Measurements from ENCODE around the gene NOG. TPM values are rescaled to one million over a fixed set of nuclear protein-coding genes. Genes with fewer than 3 reads are reported as not detected.
A peak's percentile ranks its signal among the peaks of the same experiment; 100 is the strongest.

NOG gene
- total RNA-seq, 2 donors from 2014 or later, result 1.3 to 6.3 TPM

GRCh38 chr17:56593086-56593645, 333 bp upstream of the NOG start:
- DNase-seq (ENCODE audit: low spot score), result peak; percentile 29
- no peaks in the 10 kb centered on the region for H3K27me3 ChIP-seq (replicated peaks; ENCODE audit: insufficient read depth)
- WGBS, result 1% methylated on average over 41 of the region's 46 CpGs
- H3K9me3 ChIP-seq, result no peaks in the 10 kb centered on the region
- peaks cover 5% of the 10 kb centered on the region for H3K4me1 ChIP-seq (replicated peaks)
- TF ChIP-seq POLR2AphosphoS5 (IDR thresholded peaks at IDR 0.05) (no peak), CTCF (IDR thresholded peaks at IDR 0.05) (no peak), POLR2A (IDR thresholded peaks at IDR 0.05) (no peak)
- H3K27ac ChIP-seq, result peak overlapping the region; percentile 66
- H3K36me3 ChIP-seq, result no peaks in the 10 kb centered on the region
- intact Hi-C loops (cut with DNase I), result loop anchor here (10.0 kb wide), 1 partner anchor 82 kb away; no protein-coding TSS in a partner anchor
- peak overlapping the region; percentile 39 to 42 for H3K4me3 ChIP-seq

- peaks cover 5% of the 10 kb centered on the region for H3K4me1 ChIP-seq (replicated peaks)
- peak overlapping the region; percentile 66 for H3K27ac ChIP-seq
Observed at GRCh38 chr17:56594320-56595107, 1.0 kb downstream of the NOG start.

GRCh38 chr17:56595108-56595418, 1.6 kb downstream of the NOG start:
- DNase-seq (ENCODE audit: low spot score), result no peak
- Histone ChIP-seq H3K27ac (no peak overlapping the region), H3K4me1 (replicated peaks) (peaks cover 5% of the 10 kb centered on the region), H3K9me3 (no peaks in the 10 kb centered on the region), H3K36me3 (no peaks in the 10 kb centered on the region), H3K4me3 (no peak overlapping the region), H3K27me3 (replicated peaks; ENCODE audit: insufficient read depth) (no peaks in the 10 kb centered on the region)
- TF ChIP-seq CTCF (IDR thresholded peaks at IDR 0.05) (no peak), POLR2AphosphoS5 (IDR thresholded peaks at IDR 0.05) (no peak), POLR2A (IDR thresholded peaks at IDR 0.05) (no peak)
- 5% methylated on average over 7 of the region's 7 CpGs for WGBS
- intact Hi-C loops (cut with DNase I), result loop anchor here (10.0 kb wide), 1 partner anchor 80 kb away; no protein-coding TSS in a partner anchor

More at GRCh38 chr17:56594320-56595107, 1.0 kb downstream of the NOG start:
- Histone ChIP-seq H3K9me3 (no peaks in the 10 kb centered on the region), H3K4me3 (peak overlapping the region; percentile 39 to 42), H3K27me3 (replicated peaks; ENCODE audit: insufficient read depth) (no peaks in the 10 kb centered on the region), H3K36me3 (no peaks in the 10 kb centered on the region)
- under 1% methylated on average over 61 of the region's 61 CpGs for WGBS
- DNase-seq (ENCODE audit: low spot score), result no peak
- no peak for TF ChIP-seq POLR2AphosphoS5 (IDR thresholded peaks at IDR 0.05)
- TF ChIP-seq CTCF (IDR thresholded peaks at IDR 0.05), result no peak
- no peak for TF ChIP-seq POLR2A (IDR thresholded peaks at IDR 0.05)
- intact Hi-C loops (cut with DNase I), result loop anchor here (10.0 kb wide), 1 partner anchor 80 kb away; no protein-coding TSS in a partner anchor

- H3K4me1 ChIP-seq (replicated peaks), result peaks cover 5% of the 10 kb centered on the region
- H3K27me3 ChIP-seq (replicated peaks; ENCODE audit: insufficient read depth), result no peaks in the 10 kb centered on the region
- no peak for TF ChIP-seq CTCF (IDR thresholded peaks at IDR 0.05)
- TF ChIP-seq POLR2AphosphoS5 (IDR thresholded peaks at IDR 0.05), result no peak
- TF ChIP-seq POLR2A (IDR thresholded peaks at IDR 0.05), result no peak
- intact Hi-C loops (cut with DNase I), result loop anchor here (10.0 kb wide), 1 partner anchor 79 kb away; no protein-coding TSS in a partner anchor
- WGBS, result 2% methylated on average over 43 of the region's 43 CpGs
- no peak for DNase-seq (ENCODE audit: low spot score)
- H3K27ac ChIP-seq, result no peak overlapping the region
- peak overlapping the region in 1 of 2 donors; percentile 24 for H3K4me3 ChIP-seq
- H3K36me3 ChIP-seq, result no peaks in the 10 kb centered on the region
- H3K9me3 ChIP-seq, result no peaks in the 10 kb centered on the region
Observed at GRCh38 chr17:56595831-56596690, 2.6 kb downstream of the NOG start.

Measured in prostate gland (tissue), 2 donors.